Stimulated activated CD4-positive, alpha-beta T cell treated with anti-CD3 and anti-CD28 coated beads, Interleukin-12 subunit alpha, Interleukin-12 subunit beta, amount 100 ng/mL, for 48 hours (primary cell): ENCODE measurements around the gene SFI1.
"Not testable (repeated sequence)": the region's sequence is repeated elsewhere in the genome, so short reads cannot be mapped to it uniquely, and the experiment has no call there.

Experiments used
- DNase-seq, 3 donors: peaks; one replicate each; pipeline ENCODE4 v3.0.0-alpha.2; 2020; ENCODE audit warnings: low read depth in 2 of 3, low spot score in 1 of 3

SFI1 gene

GRCh38 chr22:31492151-31492550, 4.2 kb upstream of the SFI1 start:
- no peak for DNase-seq

DNA sequence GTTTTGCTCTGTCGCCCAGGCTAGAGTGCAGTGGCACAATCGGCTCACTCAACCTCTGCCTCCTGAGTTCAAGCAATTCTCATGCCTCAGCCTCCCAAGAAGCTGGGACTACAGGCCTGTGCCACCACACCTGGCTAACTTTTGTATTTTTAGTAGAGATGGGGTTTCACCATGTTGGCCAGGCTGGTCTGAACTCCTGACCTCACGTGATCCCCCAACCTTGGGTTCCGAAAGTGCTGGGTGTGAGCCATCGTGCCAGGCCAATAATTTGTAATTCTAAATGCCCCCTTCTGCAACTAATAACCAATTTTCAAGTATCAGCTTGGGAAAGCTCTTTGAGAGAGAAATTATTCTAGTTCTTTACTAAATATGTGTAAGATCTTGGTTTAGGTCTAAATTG, 3.0 kb upstream of the SFI1 start:
- DNase-seq = not testable (repeated sequence)

DNA sequence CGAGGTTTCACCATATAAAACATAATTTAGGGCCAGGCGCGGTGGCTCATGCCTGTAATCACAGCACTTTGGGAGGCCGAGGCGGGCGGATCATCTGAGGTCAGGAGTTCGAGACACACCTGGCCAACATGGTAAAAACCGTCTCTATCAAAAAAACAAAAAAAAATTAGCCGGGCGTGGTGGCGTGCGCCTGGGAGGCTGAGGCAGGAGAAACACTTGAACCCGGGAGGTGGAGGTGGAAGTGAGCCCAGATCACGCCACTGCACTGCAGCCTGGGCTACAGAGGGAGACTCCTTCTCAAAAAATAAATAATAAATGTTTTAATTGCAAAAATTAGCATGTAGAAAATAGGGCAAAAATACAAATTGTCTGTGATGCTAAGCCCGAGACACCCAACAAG, 993 bp upstream of the SFI1 start:
- DNase-seq = no peak

DNA sequence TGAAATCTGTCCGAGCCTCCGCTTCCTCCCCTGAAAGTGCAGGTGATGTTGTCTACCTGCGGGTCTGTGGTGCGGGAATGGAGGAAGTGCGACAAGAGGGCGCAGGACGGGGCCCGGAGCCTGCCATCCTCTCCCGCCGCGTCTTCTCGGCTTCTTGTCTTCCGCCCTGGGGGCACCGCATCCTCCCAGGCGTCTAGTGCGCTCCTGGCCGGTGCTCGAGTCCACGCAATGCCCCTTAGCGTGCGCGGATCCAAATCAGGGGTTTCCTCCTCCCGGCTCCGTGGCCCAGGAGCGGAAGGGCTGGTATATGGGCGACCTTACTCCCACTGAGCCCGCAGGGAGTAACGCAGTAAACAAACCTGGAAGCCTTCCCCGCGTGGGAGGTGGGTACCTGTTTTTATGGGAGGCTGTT, 405 bp downstream of the SFI1 start:
- DNase-seq = peak in 2 of 3 donors; percentile 15 to 30

- no peak for DNase-seq
These were observed 1.0 kb downstream of the SFI1 start for GRCh38 chr22:31497148-31497938.

GRCh38 chr22:31501738-31502137, 5.4 kb downstream of the SFI1 start:
- no peak for DNase-seq

GRCh38 chr22:31503211-31503964, 7.1 kb downstream of the SFI1 start:
- no peak for DNase-seq

DNA sequence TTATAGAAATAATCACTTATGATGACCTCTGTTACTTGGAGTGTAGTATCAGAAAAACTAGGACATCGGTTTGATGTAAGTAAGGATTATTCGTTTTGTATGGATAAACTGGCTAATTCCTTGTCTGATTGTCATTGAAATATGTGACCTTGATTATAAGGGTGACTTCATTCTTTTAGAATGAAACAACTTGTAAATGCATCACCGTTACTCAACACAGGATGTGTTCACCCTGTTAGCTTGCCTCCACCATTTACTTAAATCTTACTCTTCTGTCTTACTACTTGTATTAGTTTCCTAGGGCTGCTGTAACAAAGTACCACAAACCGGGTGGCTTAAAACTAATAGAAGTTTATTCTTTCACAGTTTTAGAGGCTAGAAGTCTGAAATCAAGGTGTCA, 7.9 kb downstream of the SFI1 start:
- no peak for DNase-seq

DNA sequence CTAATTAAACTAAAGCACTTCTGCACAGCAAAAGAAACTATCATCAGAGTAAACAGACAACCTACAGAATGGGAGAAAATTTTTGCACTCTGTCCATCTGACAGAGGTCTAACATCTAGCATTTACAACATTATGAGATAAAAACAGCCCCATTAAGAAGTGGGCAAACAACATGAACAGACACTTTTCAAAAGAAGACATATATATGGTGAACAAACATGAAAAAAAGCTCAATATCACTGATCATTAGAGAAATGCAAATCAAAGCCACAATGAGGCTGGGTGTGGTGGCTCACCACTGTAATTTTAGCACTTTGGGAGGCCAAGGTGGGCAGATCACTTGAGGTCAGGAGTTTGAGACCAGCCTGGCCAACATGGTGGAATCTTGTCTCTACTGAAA, 11.2 kb downstream of the SFI1 start:
- not testable (repeated sequence) for DNase-seq

- no peak for DNase-seq
These were observed 12.2 kb downstream of the SFI1 start for GRCh38 chr22:31508536-31508935.

GRCh38 chr22:31509061-31509762, 12.9 kb downstream of the SFI1 start:
- DNase-seq = no peak

GRCh38 chr22:31520051-31520450, 23.7 kb downstream of the SFI1 start:
- DNase-seq = no peak

DNA sequence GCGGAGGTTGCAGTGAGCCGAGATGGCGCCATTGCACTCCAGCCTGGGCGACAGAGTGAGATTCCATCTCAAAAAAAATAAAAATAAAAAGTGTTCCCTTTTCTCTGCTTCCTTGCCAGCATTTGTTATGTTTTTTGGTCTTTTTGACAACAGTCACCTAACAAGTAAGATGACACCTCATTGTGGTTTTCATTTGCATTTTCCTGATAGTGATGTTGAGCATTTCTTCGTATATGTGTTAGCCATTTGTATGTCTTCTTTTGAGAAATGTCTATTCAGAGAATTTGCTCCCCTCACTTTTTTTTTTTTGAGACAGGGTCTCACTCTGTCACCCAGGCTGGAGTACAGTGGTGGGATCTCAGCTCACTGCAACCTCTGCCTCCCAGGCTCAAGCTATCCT, 27.8 kb downstream of the SFI1 start:
- DNase-seq = not testable (repeated sequence)

DNA sequence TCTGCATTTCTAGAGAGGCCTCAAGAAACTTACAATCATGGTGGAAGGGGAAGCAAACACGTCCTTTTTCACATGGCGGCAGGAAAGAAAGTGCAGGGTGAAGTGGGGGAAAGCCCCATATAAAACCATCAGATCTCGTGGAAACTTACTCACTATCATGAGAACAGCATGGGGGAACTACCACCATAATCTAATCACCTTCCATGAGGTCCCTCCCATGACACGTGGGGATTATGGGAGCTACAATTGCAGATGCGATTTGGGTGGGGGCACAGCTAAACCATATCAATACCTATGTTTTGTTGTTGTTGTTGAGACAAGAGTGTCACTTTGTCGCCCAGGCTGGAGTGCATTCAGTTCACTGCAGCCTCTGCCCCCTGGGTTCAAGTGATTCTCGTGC, 29.9 kb downstream of the SFI1 start:
- DNase-seq = peak; percentile 35 to 53 (median 44)

DNA sequence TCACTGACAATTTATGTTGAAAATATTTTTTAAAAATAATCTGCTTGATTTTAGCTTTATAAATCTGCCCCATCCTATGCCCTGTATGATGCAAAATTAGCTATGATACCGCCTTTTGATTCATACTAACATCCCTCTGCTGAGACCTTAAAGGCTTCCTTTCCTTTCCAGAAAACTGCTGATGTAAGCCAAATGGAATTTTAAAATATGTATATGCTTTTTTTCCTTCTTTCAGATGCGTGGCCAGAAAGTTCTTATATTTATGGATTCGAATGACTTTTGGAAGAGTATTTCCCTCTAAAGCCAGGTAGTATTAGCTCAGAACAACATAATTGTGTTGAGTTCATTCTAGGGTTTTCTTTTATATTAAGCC, 34.5 kb downstream of the SFI1 start:
- DNase-seq = no peak

DNA sequence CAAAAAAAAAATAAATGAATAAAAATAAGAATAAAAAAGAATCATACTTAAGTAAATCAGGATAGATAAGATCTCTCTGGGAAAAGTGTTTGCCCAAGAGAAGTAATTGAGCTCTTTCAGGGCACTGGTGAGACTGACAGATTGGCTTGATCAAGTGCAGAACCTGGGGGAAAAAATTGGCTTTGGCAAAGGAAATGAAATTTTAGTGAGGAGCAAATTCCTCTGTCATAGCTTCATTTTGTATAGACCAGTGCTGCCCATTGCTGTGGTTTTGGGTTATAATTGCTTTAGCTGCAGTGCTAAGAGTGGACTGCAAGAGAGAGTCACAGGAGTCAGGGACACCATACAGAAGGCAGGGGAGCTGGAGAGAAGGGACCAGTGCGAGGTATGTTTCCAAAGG, 35.7 kb downstream of the SFI1 start:
- no peak for DNase-seq

DNA sequence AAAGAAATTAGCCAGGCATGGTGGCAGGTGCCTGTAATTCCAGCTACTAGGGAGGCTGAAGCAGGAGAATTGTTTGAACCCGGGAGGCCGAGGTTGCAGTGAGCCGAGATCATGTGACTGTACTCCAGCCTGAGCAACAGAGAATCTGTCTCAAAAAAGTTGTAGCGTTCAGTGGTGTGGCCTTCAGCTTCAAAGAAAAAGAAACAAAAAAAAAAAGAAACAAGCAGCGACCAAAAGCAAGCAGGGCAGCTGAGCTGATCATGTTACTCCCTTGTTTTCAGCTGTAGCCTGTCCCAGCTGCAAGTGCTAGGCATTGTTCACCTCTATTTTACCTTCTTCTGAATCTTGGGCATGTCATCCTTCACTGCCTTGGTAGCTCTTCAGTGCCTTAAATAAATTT, 37.0 kb downstream of the SFI1 start:
- no peak for DNase-seq

DNA sequence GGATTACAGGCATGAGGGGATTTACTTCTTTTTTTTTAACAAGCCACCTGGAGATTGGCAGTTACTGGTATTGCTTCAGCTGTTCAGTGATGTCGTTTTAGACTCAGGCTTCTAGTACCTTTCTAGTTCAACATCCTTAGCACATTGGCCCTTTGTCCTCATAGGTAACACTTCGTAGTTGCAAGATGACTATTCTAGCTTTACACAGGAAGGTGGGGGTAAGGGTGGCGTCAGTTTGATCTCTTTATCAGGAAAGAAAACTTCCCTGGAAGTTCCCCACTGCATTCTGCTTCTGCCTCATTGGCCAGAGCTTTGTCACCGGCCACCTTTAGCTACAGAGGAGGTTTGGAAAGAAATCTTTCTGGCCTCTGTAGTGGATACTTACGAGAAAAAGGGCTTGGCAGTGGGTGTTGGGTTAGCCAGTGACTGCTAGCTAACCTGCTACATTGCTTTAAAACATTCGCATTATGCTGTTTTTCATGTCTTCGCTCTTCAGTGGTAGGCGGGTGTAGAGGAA, 40.7 kb downstream of the SFI1 start:
- DNase-seq = peak; percentile 38 to 56 (median 54)

DNA sequence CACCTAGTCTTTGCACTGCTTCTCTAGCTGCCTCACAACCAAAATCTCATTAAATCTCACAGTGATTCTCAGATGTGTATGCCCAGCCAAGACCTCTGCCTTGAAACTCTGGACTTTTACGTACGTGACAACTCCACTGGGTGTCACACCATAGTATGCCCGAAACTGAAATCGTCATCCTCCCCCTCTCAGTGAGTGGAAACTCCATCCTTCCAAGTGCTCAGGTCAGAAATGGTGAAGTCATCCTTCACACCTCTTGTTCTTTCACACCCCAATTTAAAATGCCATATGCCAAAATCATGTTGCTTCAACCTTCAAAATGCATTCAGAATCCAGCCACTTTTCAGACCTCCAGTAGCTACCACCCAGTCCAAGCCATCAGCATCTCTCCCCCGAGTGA, 42.5 kb downstream of the SFI1 start:
- DNase-seq = peak; percentile 32 to 56 (median 40)

- not testable (repeated sequence) for DNase-seq
These were observed 43.8 kb downstream of the SFI1 start for GRCh38 chr22:31540166-31540565.

- no peak for DNase-seq
These were observed 44.6 kb downstream of the SFI1 start for GRCh38 chr22:31540966-31541365.
